Measurements from ENCODE around the gene PDXK.
"Not testable (repeated sequence)": the region's sequence is repeated elsewhere in the genome, so short reads cannot be mapped to it uniquely, and the experiment has no call there.

The PDXK gene

GRCh38 chr21:43697758-43698643, 20.9 kb upstream of the PDXK start:
- DNase-seq (ENCODE audit: low read depth in 2 of 2) = no peak

GRCh38 chr21:43699492-43699777, 19.5 kb upstream of the PDXK start:
- not testable (repeated sequence) for DNase-seq (ENCODE audit: low read depth in 2 of 2)

DNA sequence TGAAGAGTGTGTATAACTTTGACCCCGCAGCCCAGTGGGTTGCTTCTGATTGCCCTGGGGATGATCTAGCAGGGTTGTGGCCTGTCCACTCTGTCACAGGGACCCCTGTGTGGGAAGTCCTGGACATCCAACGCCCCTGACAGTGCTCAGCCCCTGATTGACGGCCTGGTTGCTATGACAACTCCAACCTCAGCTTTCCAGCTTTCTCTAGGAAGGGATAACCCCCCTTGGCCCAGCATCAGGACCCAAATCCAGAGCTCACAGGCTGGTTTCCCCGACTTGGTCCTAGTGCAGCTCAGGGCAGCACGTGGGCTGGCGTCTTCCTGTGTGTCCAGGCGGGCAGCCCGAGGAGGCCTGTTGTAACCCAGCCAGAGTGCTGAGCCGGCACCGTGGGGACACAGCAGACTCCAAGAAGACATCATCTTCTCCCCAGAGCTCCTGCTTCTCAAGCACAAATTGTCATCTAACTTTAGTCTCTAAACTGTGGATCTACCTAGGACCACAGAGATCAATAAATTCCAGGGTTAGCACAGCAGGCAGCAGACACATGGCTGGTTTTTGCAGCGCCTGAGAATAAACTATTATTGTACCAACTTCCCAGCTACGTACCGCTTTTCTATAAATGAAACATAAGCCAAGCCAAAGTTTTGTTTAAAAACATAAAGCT, 18.9 kb upstream of the PDXK start:
- no peak for DNase-seq (ENCODE audit: low read depth in 2 of 2)

- DNase-seq (ENCODE audit: low read depth in 2 of 2) = no peak
Measured at GRCh38 chr21:43701936-43702784, 16.8 kb upstream of the PDXK start.

DNA sequence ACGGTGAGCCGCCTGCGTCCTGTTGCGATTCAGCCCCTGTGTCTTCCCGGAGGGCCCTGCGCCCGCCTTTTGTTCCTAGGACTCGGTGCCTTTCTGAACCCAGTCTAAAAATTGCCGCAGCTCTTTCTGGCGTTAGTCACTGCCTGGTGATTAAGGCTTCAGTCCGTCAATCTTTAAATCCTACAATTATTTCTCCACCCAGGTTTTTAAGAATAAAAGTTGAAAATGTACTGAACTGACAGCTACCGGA, 16.2 kb upstream of the PDXK start:
- no peak for DNase-seq (ENCODE audit: low read depth in 2 of 2)

GRCh38 chr21:43703035-43703880, 15.7 kb upstream of the PDXK start:
- DNase-seq (ENCODE audit: low read depth in 2 of 2) = peak in 1 of 2 donors; percentile 10

DNA sequence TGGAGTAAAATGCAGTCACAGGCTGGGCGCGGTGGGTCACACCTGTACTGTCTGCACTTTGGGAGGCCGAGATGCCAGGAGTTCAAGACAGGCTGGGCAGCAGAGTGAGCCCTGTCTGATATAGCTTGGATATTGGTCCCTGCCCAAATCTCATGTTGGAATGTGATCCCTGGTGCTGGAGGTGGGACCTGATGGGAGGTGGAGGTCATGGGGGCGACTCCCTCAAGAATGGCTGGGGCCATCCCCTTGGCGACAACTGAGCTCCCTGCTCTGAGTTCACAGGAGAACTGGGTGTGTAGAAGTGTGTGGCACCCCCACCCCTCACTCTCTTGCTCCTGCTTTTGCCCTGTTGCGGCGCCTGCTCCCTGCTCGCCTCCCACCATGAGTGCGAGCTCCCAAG, 11.5 kb upstream of the PDXK start:
- no peak for DNase-seq (ENCODE audit: low read depth in 2 of 2)

DNA sequence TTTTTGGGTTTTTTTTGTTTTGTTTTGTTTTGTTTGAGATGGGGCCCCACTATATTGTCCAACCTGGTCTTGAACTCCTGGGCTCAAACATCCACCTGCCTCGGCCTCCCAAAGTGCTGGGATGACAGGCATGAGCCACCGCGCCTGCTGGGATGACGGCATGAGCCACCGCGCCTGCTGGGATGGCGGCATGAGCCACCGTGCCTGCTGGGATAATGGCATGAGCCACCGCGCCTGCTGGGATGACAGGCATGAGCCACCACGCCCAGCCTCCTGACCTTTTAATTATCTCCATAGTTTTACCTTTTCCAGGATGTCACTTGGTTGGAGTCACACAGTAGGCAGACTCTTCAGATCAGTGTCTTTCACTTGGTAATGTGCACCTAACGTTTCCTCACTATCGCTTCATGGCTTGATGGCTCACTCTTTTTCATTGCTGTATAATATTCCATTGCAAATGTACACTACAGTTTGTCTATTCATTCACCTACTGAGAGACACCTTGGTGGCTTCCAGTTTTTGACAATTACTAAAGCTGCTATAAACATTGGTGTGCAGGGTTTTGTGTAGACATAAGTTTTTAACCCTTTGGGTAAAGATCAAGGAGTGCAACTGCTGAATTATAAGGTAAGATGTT, 10.1 kb upstream of the PDXK start:
- DNase-seq (ENCODE audit: low read depth in 2 of 2) = no peak

DNA sequence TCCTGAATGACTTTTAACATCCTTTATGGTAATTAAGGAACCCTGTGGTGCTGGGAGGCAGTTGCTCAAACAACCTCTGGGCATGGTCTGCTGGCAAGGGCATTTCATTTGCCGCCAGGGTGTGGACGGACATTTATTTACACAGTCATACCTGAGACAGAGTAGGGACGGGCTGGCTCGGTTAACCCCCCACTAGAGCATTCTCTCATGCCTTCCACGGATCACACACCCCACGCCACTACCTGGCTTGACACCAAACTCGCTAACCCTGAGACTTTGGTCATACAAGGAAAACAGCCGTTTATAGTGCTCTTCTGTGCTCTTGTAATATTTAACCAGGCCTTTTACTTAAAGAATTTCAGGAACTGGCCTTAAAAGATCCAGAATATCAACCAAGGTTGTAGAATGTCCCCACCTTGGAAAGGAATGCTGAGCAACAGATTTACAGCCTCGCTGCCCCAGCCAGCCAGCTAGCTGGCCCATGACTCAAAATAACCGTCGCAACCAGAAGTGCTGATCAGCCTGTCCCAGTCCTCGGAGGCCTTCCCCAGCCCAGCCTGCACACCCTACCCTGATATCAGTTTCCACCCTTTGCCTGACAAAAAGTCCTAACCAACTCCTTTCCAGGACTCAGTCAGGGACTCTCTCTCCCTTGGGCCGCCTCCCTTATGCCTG, 6.5 kb upstream of the PDXK start:
- DNase-seq (ENCODE audit: low read depth in 2 of 2) = no peak

- DNase-seq (ENCODE audit: low read depth in 2 of 2) = not testable (repeated sequence)
Measured at GRCh38 chr21:43713123-43713522, 5.8 kb upstream of the PDXK start.

DNA sequence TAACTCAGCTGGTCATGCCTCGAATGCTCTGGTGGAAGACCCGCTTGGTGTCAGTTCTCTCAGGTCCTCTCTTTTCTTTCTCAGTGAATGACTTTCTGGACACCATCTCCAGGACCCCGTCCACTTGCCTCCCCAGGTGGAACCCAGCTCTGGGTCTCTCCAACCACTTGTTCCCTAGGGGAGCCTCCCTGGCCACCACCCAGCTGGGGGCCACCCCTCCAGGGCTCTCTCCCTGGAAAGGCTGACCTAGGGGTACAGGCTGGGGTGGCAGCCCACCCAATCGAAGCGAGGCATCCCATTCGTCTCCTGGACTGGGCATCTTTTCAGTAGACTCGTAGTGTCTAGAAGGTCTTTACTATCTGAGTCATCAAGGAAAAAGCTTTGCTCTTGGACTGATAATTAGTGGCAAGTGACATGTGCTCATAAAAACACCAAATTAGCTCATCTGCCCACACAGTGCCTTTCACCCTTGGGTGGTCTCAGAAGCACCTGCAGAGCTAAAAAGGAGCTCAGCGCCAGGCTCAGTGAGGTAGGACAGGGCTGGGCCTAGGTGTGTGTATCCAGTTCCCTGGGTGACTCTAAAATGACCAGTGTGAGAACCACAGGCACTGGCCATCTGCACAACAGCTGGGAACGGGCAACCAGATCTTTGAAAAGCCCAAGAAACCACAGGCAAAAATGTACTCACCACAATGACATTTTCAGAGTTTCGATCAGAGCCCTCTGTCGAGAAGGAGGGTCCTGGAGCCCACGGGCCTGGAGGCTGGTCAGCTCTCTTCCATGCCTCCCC, 2.4 kb upstream of the PDXK start:
- DNase-seq (ENCODE audit: low read depth in 2 of 2) = no peak

DNA sequence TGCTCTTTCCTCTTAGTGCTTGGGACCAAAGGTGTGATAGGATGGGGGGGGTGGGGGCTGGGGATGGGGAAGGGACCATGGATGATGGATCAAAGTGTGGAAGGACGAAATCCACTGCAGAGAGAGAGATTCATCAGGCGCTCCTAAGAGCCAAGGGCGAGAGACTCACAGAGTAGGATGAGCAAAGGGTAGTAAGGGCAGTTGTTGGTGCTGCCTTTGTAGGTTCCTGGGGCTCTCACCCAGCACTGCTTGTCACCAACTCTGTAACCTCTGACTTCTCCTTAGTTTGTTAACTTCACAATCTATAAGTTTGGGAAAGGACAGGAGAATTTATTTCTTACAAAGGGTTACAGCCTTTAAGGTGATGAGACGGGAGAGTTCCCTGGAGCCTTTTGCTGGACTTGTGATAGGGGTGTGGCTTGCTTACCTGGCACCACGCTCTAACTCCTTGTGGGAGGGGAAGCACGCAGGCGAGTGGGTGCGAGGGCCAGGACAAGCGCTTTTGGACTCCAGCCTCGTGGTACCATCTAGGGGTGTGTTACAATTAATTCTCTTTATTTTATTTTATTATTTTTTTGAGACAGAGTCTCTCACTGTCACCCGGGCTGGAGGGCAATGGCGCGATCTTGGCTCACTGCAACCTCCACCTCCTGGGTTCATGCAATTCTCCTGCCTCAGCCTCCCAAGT, 1.6 kb upstream of the PDXK start:
- no peak for DNase-seq (ENCODE audit: low read depth in 2 of 2)

- DNase-seq (ENCODE audit: low read depth in 2 of 2) = no peak
Measured at GRCh38 chr21:43717967-43718871, 710 bp upstream of the PDXK start.

GRCh38 chr21:43719748-43720538, 1.0 kb downstream of the PDXK start:
- no peak for DNase-seq (ENCODE audit: low read depth in 2 of 2)

- DNase-seq (ENCODE audit: low read depth in 2 of 2) = no peak
Measured at GRCh38 chr21:43720539-43721166, 1.7 kb downstream of the PDXK start.

DNA sequence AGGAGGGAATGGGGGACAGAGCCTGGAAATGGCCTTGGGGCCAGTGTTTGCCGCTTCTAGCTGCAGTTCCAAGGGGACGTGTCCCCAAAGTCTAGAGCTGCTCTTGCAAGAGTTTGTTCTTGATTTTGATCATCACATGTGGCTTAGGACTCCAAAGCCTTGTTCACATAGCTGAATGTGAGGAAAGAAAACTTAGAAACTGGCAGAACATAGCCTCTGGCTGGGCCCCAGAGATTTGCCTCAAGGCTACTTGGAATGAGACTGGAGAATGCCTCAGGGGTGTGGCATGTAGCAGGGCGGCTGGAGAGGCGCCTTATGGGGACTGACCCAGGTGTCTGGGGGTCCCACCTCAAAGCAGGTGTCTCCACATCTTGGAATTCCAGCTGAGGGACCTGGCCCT, 2.3 kb downstream of the PDXK start:
- DNase-seq (ENCODE audit: low read depth in 2 of 2) = no peak

- DNase-seq (ENCODE audit: low read depth in 2 of 2) = no peak
Measured at GRCh38 chr21:43721939-43722338, 3.0 kb downstream of the PDXK start.
